K562 (cell line): ENCODE results near the gene CRIM1. TPM values are rescaled to one million over a fixed set of nuclear protein-coding genes. Genes with fewer than 3 reads are reported as not detected.

ENCODE experiments used
- ATAC-seq: fragments of 200-7000 bp; cut with Tn5 transposase; 3 replicates; pipeline ENCODE4 v1.9.1; 2020; ENCODE audit warnings: moderate library complexity
- BruUV-seq: library from RNA; stranded (reverse); fragments of 400-500 nt; replicated peaks from 2 replicates; lab custom pipeline; 2021; lab: Mats Ljungman, UMichigan
- CTCF ChIA-PET: fragments of 300-600 bp; formaldehyde crosslinking; extraction: SDS; loops from one replicate; lab custom pipeline; 2021; ENCODE audit warnings: low intra/inter-chr PET ratio; lab: Yijun Ruan, JAX
- POLR2A ChIA-PET: fragments of 300-600, 350-650 bp; sonication (Branson Sonifier 250); formaldehyde crosslinking; extraction: SDS; loops from one replicate; lab custom pipeline; 2021; ENCODE audit warnings: antibody characterized with exemption, inconsistent platforms; lab: Yijun Ruan, JAX
- DNase-seq, 4 experiments: peaks; one replicate each; pipeline versions ENCODE4 v3.0.0 to v3.0.0-alpha.2; 2011 to 2018; ENCODE audit warnings: low spot score in 3 of 4, mixed read lengths in 3 of 4; ENCODE audit errors: extremely low read depth in 1 of 4
- FAIRE-seq: peaks from 2 replicates; lab custom pipeline; 2011; peaks lifted over from hg19 to GRCh38; lab: Jason Lieb, UNC
- H2AFZ ChIP-seq: 2 replicates; pipeline ENCODE4 v1.6.0; 2011; ENCODE audit warnings: low read depth, low read length, control low read depth, inconsistent platforms
- H3K27ac ChIP-seq: fragments of 200-600 bp; 3 replicates; pipeline ENCODE4 v1.8.0; 2011; ENCODE audit warnings: low read depth, mild to moderate bottlenecking, control low read depth, inconsistent platforms, low read length, moderate library complexity, mixed read lengths; ENCODE audit errors: extremely low read depth
- H3K27me3 ChIP-seq, 2 experiments: fragments of 300-600 bp in 1 of 2; 2 replicates in 1 of 2; 3 replicates in 1 of 2; pipeline versions ENCODE4 v1.6.0 to v1.8.0; 2011; ENCODE audit warnings: inconsistent platforms in 2 of 2, low read length in 2 of 2, mild to moderate bottlenecking in 1 of 2, mixed read lengths in 1 of 2, moderate library complexity in 1 of 2; ENCODE audit not compliant: control insufficient read depth in 2 of 2, insufficient read depth in 2 of 2
- H3K36me3 ChIP-seq: fragments of 300-600 bp; 3 replicates; pipeline ENCODE4 v1.8.0; 2011; ENCODE audit warnings: mild to moderate bottlenecking, low read length, inconsistent platforms; ENCODE audit not compliant: control insufficient read depth, insufficient read depth
- H3K4me1 ChIP-seq, 2 experiments: fragments of 200-600 bp in 1 of 2; replicated peaks in 1 of 2; 2 replicates in 1 of 2; 3 replicates in 1 of 2; pipeline versions ENCODE4 v1.5.1 to v1.8.0; 2011; ENCODE audit warnings: inconsistent platforms in 2 of 2, low read length in 2 of 2, mild to moderate bottlenecking in 1 of 2, mixed read lengths in 1 of 2, moderate library complexity in 1 of 2; ENCODE audit not compliant: control insufficient read depth in 2 of 2, insufficient read depth in 2 of 2
- H3K4me2 ChIP-seq: 2 replicates; pipeline ENCODE4 v1.6.1; 2011; ENCODE audit warnings: low read length, control low read depth, inconsistent platforms, mixed read lengths; ENCODE audit not compliant: insufficient read depth
- H3K4me3 ChIP-seq: fragments of 200-600 bp; sonication (generic), shearing (Covaris generic); 2 replicates; pipeline ENCODE4 v1.5.1; 2016; ENCODE audit warnings: control low read depth, inconsistent platforms
- H3K79me2 ChIP-seq: fragments of 200-600 bp; 3 replicates; pipeline ENCODE4 v1.8.0; 2011; ENCODE audit warnings: low read length, inconsistent platforms; ENCODE audit not compliant: control insufficient read depth, insufficient read depth
- H3K9ac ChIP-seq, 2 experiments: 2 replicates each; pipeline versions ENCODE4 v1.6.0 to v1.6.1; 2011; ENCODE audit warnings: low read depth in 2 of 2, low read length in 2 of 2, control low read depth in 1 of 2, inconsistent platforms in 1 of 2, mild to moderate bottlenecking in 1 of 2, mixed read lengths in 1 of 2; ENCODE audit not compliant: insufficient read depth in 1 of 2
- H3K9me1 ChIP-seq: one replicate; pipeline ENCODE4 v1.6.0; 2011; ENCODE audit warnings: inconsistent platforms, mild to moderate bottlenecking, low read length, moderate library complexity; ENCODE audit not compliant: control insufficient read depth, insufficient read depth
- H3K9me3 ChIP-seq: replicated peaks from 2 replicates; pipeline ENCODE4 v1.5.1; 2011; ENCODE audit warnings: low read depth, low read length, inconsistent platforms; ENCODE audit not compliant: control insufficient read depth, insufficient read depth
- H4K20me1 ChIP-seq: replicated peaks from 2 replicates; pipeline ENCODE4 v1.6.1; 2011; ENCODE audit warnings: low read length, inconsistent platforms, mixed read lengths; ENCODE audit not compliant: control insufficient read depth, insufficient read depth
- NRF1 ChIP-seq, 2 experiments: fragments of 450-650 bp; IDR thresholded peaks in 1 of 2; conservative IDR thresholded peaks in 1 of 2; 2 replicates each; pipeline ENCODE4 v1.6.1; 2014; ENCODE audit warnings: mild to moderate bottlenecking in 2 of 2
- SMAD1 ChIP-seq: fragments of 150-350 bp; IDR thresholded peaks from 2 replicates; pipeline ENCODE4 v1.6.1; 2014; ENCODE audit warnings: low read length, low read depth; ENCODE audit not compliant: partially characterized antibody
- WGBS: fragments of 100-300 bp; shearing (Covaris generic); methylation state at CpG from one replicate; pipeline ENCODE4 v1.1.6; 2016; ENCODE audit warnings: low coverage, mixed read lengths; ENCODE audit not compliant: insufficient coverage; ENCODE audit errors: missing lambda C conversion rate; 5-methylcytosine and 5-hydroxymethylcytosine counted together
- in situ Hi-C: fragments of 300-500 bp; cut with MboI; formaldehyde crosslinking; loops from 4 replicates; pipeline ENCODE4 v1.15.0; 2018; ENCODE audit warnings: inconsistent platforms, mixed read lengths
- intact Hi-C: fragments of 100-400 bp; cut with micrococcal nuclease; formaldehyde crosslinking; loops from 2 replicates; pipeline ENCODE4 v1.14.2; 2022
- polyA plus RNA-seq, 8 experiments: library from polyadenylated mRNA; depleted of rRNA in 4 of 8; stranded (reverse) in 5 of 8; unstranded in 3 of 8; fragments of >200 nt; fragmentation: Nextera tagmentation in 2 of 8; fragmentation: Illumina TruSeq in 1 of 8; extraction: Ambion mirVana in 2 of 8; extraction: Trizol in 1 of 8; gene quantifications; 2 replicates each; pipeline versions ENCODE4 v1.2.1 to v1.2.3, GENCODE V29; 2011 to 2014; ENCODE audit warnings: inconsistent platforms in 1 of 8, missing spikeins in 1 of 8
- total RNA-seq, 7 experiments: library from RNA; depleted of rRNA in 6 of 7; stranded (reverse); fragments of >200 nt in 6 of 7; fragmentation: Illumina TruSeq in 2 of 7; extraction: Trizol in 2 of 7; gene quantifications; 2 replicates each; pipeline versions ENCODE4 v1.2.1 to v1.2.3, GENCODE V29; 2011 to 2021; ENCODE audit warnings: low replicate concordance in 1 of 7
- TF ChIP-seq, protein P1 (sequence below): fragments of 450-650 bp; IDR thresholded peaks from 2 replicates; pipeline ENCODE4 v1.6.1; 2014; ENCODE audit warnings: low read depth, mild to moderate bottlenecking, moderate library complexity, borderline replicate concordance

The CRIM1 gene
- total and polyA plus RNA-seq, 9 of the 15 experiments (the other 6 are each of a cell fraction or from before 2014, with no cell fraction given): 0.01 to 0.36 (median 0.06) TPM; not detected in 1

DNA sequence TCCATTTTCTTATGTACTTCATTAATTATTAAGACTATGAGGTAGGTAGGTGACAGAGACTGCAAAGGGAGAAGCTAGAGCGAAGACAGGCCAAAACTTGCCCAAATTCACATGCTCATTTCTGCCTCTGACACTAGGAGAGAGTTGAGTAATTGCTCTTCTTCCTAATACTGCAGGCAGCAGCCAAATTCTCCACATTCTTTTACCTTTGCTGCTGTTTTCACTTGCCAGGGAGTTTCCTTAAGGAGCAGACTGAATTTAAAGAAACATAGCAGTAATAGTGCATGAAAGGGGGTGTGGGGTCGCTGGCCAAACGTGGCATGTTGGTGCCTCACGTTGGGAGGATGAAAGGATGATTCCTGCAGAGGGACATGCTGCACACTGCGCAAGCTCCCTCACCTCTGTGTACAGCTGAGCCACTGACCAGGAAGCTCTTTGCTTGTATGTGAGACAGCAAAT is 12.3 kb downstream of the CRIM1 start:
- peak in 1 of 2 experiments; percentile 21; a peak in 1 of 4 replicates for TF ChIP-seq NRF1 (conservative IDR thresholded peaks at IDR 0.05 in 1 of 2, IDR thresholded peaks at IDR 0.05 in 1 of 2)
- no peak for TF ChIP-seq SMAD1
- Histone ChIP-seq H3K79me2 (no peaks in the 10 kb centered on the region), H3K4me1 (no peaks in the 10 kb centered on the region), H3K4me2 (no peak overlapping the region), H3K27ac (no peak overlapping the region), H3K36me3 (no peaks in the 10 kb centered on the region), H3K9me3 (no peaks in the 10 kb centered on the region), H2AFZ (no peak overlapping the region), H3K9me1 (no peaks in the 10 kb centered on the region), H3K9ac (no peak overlapping the region), H3K4me3 (no peak overlapping the region), H4K20me1 (no peaks in the 10 kb centered on the region), H3K27me3 (no peaks in the 10 kb centered on the region)
- FAIRE-seq (no peak), DNase-seq (no peak), ATAC-seq (no peak)
- 3% methylated on average over 5 of the region's 5 CpGs for WGBS
- in situ Hi-C loops (no loop called here), intact Hi-C loops (no loop called here)
- POLR2A ChIA-PET: interaction anchor here (1.4 kb wide), 1 partner anchor 71 kb away, joined by 3 read pairs; no protein-coding TSS in a partner anchor
- no TSS peak for BruUV-seq
- CTCF ChIA-PET: no interaction called here

DNA sequence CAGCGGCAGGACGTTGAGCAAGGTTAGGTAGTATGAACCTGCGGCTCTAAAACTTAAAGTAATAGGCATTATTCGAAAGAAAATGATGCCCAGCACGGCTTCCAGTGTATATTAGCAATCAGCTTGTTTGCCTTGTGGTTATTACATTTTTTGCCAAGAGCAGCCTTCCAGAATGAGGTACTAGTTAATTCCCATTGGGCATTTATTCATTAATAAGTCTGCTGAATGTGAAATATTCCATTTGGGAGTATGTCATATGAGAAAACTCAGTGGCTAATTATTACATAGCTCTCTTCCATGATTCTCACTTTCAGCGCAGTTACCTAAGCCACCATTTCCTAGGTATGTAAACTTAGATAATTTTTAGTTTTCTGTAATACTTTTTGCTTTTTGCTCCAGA is 12.9 kb downstream of the CRIM1 start:
- no peaks in the 10 kb centered on the region for H4K20me1 ChIP-seq

More for the DNA sequence above, 12.9 kb downstream of the CRIM1 start:
- no peaks in the 10 kb centered on the region for H3K36me3 ChIP-seq
- TF ChIP-seq, protein P1, sequence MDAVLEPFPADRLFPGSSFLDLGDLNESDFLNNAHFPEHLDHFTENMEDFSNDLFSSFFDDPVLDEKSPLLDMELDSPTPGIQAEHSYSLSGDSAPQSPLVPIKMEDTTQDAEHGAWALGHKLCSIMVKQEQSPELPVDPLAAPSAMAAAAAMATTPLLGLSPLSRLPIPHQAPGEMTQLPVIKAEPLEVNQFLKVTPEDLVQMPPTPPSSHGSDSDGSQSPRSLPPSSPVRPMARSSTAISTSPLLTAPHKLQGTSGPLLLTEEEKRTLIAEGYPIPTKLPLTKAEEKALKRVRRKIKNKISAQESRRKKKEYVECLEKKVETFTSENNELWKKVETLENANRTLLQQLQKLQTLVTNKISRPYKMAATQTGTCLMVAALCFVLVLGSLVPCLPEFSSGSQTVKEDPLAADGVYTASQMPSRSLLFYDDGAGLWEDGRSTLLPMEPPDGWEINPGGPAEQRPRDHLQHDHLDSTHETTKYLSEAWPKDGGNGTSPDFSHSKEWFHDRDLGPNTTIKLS: no peak
- peak in 1 of 2 experiments; percentile 2; a peak in 1 of 4 replicates for TF ChIP-seq NRF1 (conservative IDR thresholded peaks at IDR 0.05 in 1 of 2, IDR thresholded peaks at IDR 0.05 in 1 of 2)
- ATAC-seq: no peak
- BruUV-seq: no TSS peak
- no peak for DNase-seq
- 0% methylated on average over 6 of the region's 6 CpGs for WGBS
- H3K79me2 ChIP-seq: no peaks in the 10 kb centered on the region
- FAIRE-seq: no peak
- in situ Hi-C loops: no loop called here
- H3K27me3 ChIP-seq: no peaks in the 10 kb centered on the region
- H3K9ac ChIP-seq: no peak overlapping the region
- ChIA-PET POLR2A (interaction anchor here (1.4 kb wide), 1 partner anchor 70 kb away, joined by 3 read pairs; no protein-coding TSS in a partner anchor), CTCF (no interaction called here)
- no peak overlapping the region for H3K4me3 ChIP-seq
- no peak overlapping the region for H3K4me2 ChIP-seq
- H3K4me1 ChIP-seq: no peaks in the 10 kb centered on the region
- H3K27ac ChIP-seq: no peak overlapping the region
- no peaks in the 10 kb centered on the region for H3K9me3 ChIP-seq
- H2AFZ ChIP-seq: no peak overlapping the region
- intact Hi-C loops: no loop called here
- H3K9me1 ChIP-seq: no peaks in the 10 kb centered on the region
